GM12878 (cell line): ENCODE results near the gene RPGRIP1L. TPM values are rescaled to one million over a fixed set of nuclear protein-coding genes. Genes with fewer than 3 reads are reported as not detected.

Source experiments
- ATAC-seq: fragments of 200-7000 bp; cut with Tn5 transposase; 3 replicates; pipeline ENCODE4 v1.9.1; 2020; ENCODE audit warnings: mild to moderate bottlenecking, moderate library complexity
- BruUV-seq: library from RNA; stranded (reverse); fragments of 400-500 nt; replicated peaks from 2 replicates; lab custom pipeline; 2021; lab: Mats Ljungman, UMichigan
- CTCF ChIA-PET: fragments of 300-600 bp; sonication (Branson Sonifier 250); formaldehyde crosslinking; extraction: SDS; loops from one replicate; lab custom pipeline; 2021; ENCODE audit warnings: inconsistent platforms; lab: Yijun Ruan, JAX
- POLR2A ChIA-PET: fragments of 350-600 bp; formaldehyde crosslinking; extraction: SDS; loops from one replicate; lab custom pipeline; 2021; ENCODE audit warnings: inconsistent platforms; lab: Charles Lee
- RAD21 ChIA-PET: fragments of 300-600 bp; sonication (Branson Sonifier 250); formaldehyde crosslinking; loops from one replicate; lab custom pipeline; 2023; ENCODE audit warnings: antibody characterized with exemption; ENCODE audit not compliant: unreplicated experiment; lab: Charles Lee
- SMC1A ChIA-PET: fragments of 300-600 bp; sonication (Branson Sonifier 250); formaldehyde crosslinking; loops from one replicate; lab custom pipeline; 2023; ENCODE audit not compliant: unreplicated experiment, uncharacterized antibody; lab: Charles Lee
- DNase-seq: peaks from one replicate; pipeline ENCODE4 v3.0.0-alpha.2; 2011; ENCODE audit warnings: low read depth, low spot score
- FAIRE-seq: peaks from 3 replicates; lab custom pipeline; 2011; peaks lifted over from hg19 to GRCh38; lab: Jason Lieb, UNC
- H2AFZ ChIP-seq: 2 replicates; pipeline ENCODE4 v1.6.0; 2011; ENCODE audit warnings: low read depth, low read length, control low read depth; ENCODE audit not compliant: control insufficient read depth
- H3K27ac ChIP-seq: 2 replicates; pipeline ENCODE4 v1.5.1; 2011; ENCODE audit warnings: control low read depth; ENCODE audit not compliant: control insufficient read depth, insufficient read depth
- H3K27me3 ChIP-seq, 2 experiments: replicated peaks in 1 of 2; 2 replicates each; pipeline versions ENCODE4 v1.6.0 to v1.6.1; 2011; ENCODE audit warnings: low read length in 1 of 2; ENCODE audit not compliant: control insufficient read depth in 2 of 2, insufficient read depth in 2 of 2
- H3K36me3 ChIP-seq, 2 experiments: 2 replicates each; pipeline ENCODE4 v1.5.1; 2011; ENCODE audit warnings: low read length in 1 of 2; ENCODE audit not compliant: control insufficient read depth in 2 of 2, insufficient read depth in 2 of 2
- H3K4me1 ChIP-seq: 2 replicates; pipeline ENCODE4 v1.6.1; 2011; ENCODE audit warnings: mild to moderate bottlenecking, low read length, moderate library complexity, mixed read lengths; ENCODE audit not compliant: control insufficient read depth, insufficient read depth
- H3K4me2 ChIP-seq: 2 replicates; pipeline ENCODE4 v1.6.0; 2011; ENCODE audit warnings: control low read depth; ENCODE audit not compliant: control insufficient read depth, insufficient read depth
- H3K4me3 ChIP-seq: fragments of 200-600 bp; sonication (generic); 2 replicates; pipeline ENCODE4 v1.5.1; 2016
- H3K79me2 ChIP-seq: 2 replicates; pipeline ENCODE4 v1.6.0; 2011; ENCODE audit warnings: low read length; ENCODE audit not compliant: control insufficient read depth, insufficient read depth
- H3K9ac ChIP-seq: 2 replicates; pipeline ENCODE4 v1.8.0; 2011; ENCODE audit warnings: low read length, control low read depth, mixed read lengths; ENCODE audit not compliant: control insufficient read depth, insufficient read depth
- H3K9me3 ChIP-seq: replicated peaks from 3 replicates; pipeline ENCODE4 v1.5.1; 2011; ENCODE audit warnings: mild to moderate bottlenecking, low read length; ENCODE audit not compliant: control insufficient read depth, insufficient read depth
- H4K20me1 ChIP-seq: 2 replicates; pipeline ENCODE4 v1.6.0; 2011; ENCODE audit not compliant: control insufficient read depth, insufficient read depth
- CHD4 ChIP-seq: fragments of 200-600 bp; sonication (generic); IDR thresholded peaks from 2 replicates; pipeline ENCODE4 v1.6.1; 2016; ENCODE audit warnings: mild to moderate bottlenecking
- CREM ChIP-seq: IDR thresholded peaks from 2 replicates; pipeline ENCODE4 v1.6.1; 2014; ENCODE audit warnings: antibody characterized with exemption, low read depth
- JUND ChIP-seq: IDR thresholded peaks from 2 replicates; pipeline ENCODE4 v1.6.1; 2012; ENCODE audit warnings: low read depth, mild to moderate bottlenecking, low read length, improper control_type of control experiment, moderate library complexity
- KDM1A ChIP-seq: fragments of 200-600 bp; sonication (generic); IDR thresholded peaks from 2 replicates; pipeline ENCODE4 v1.6.1; 2016; ENCODE audit warnings: borderline replicate concordance
- KLF5 ChIP-seq: fragments of 450-650 bp; IDR thresholded peaks from 2 replicates; pipeline ENCODE4 v1.6.1; 2014; ENCODE audit warnings: mild to moderate bottlenecking; ENCODE audit not compliant: partially characterized antibody
- MXI1 ChIP-seq: fragments of 150-350 bp; IDR thresholded peaks from 2 replicates; pipeline ENCODE4 v1.6.1; 2011; ENCODE audit warnings: low read depth, mild to moderate bottlenecking, inconsistent platforms, low read length, improper control_type of control experiment
- MYB ChIP-seq: fragments of 150-350 bp; IDR thresholded peaks from 2 replicates; pipeline ENCODE4 v1.6.1; 2014; ENCODE audit warnings: mild to moderate bottlenecking, low read depth, low read length, borderline replicate concordance
- PAX5 ChIP-seq: IDR thresholded peaks from 2 replicates; pipeline ENCODE4 v1.6.1; 2011; ENCODE audit warnings: low read depth, low read length, borderline replicate concordance
- PAX8 ChIP-seq: fragments of 450-650 bp; IDR thresholded peaks from 2 replicates; pipeline ENCODE4 v1.6.1; 2017; ENCODE audit warnings: mild to moderate bottlenecking, moderate library complexity
- POU2F2 ChIP-seq: IDR thresholded peaks from 3 replicates; pipeline ENCODE4 v1.6.1; 2011; ENCODE audit warnings: low read depth, mild to moderate bottlenecking, low read length, borderline replicate concordance
- SMC3 ChIP-seq: IDR thresholded peaks from 2 replicates; pipeline ENCODE4 v1.6.1; 2011; ENCODE audit warnings: low read length, improper control_type of control experiment, borderline replicate concordance
- STAT1 ChIP-seq: fragments of 450-650 bp; conservative IDR thresholded peaks from 2 replicates; pipeline ENCODE4 v1.6.1; 2014; ENCODE audit warnings: antibody characterized with exemption, mild to moderate bottlenecking
- SUZ12 ChIP-seq: fragments of 200-600 bp; sonication (generic); IDR thresholded peaks from one replicate; pipeline ENCODE4 v1.6.1; 2018; ENCODE audit warnings: antibody characterized with exemption, mild to moderate bottlenecking; ENCODE audit not compliant: unreplicated experiment
- ZZZ3 ChIP-seq: IDR thresholded peaks from 2 replicates; pipeline ENCODE4 v1.6.1; 2011; ENCODE audit warnings: low read depth; ENCODE audit not compliant: control insufficient read depth, insufficient read length
- WGBS: methylation state at CpG from one replicate; pipeline ENCODE4 v1.1.6; 2016; ENCODE audit warnings: low lambda C conversion rate; ENCODE audit not compliant: insufficient replicate concordance, insufficient coverage; ENCODE audit errors: missing lambda C conversion rate; 5-methylcytosine and 5-hydroxymethylcytosine counted together
- in situ Hi-C: fragments of 300-500 bp; cut with MboI; formaldehyde crosslinking; loops from 9 replicates; pipeline ENCODE4 v1.14.3; 2018; ENCODE audit warnings: mixed read lengths
- intact Hi-C: fragments of 100-400 bp; cut with micrococcal nuclease; formaldehyde crosslinking; loops from one replicate; pipeline ENCODE4 v1.14.2; 2022; ENCODE audit not compliant: unreplicated experiment
- polyA plus RNA-seq, 11 experiments: library from polyadenylated mRNA; depleted of rRNA in 4 of 11; unstranded in 6 of 11; stranded (reverse) in 5 of 11; fragments of >200 nt; fragmentation: Nextera tagmentation in 4 of 11; fragmentation: Illumina TruSeq in 1 of 11; extraction: Ambion mirVana in 4 of 11; extraction: Trizol in 1 of 11; gene quantifications; 1 replicate in 1 of 11; 2 replicates in 10 of 11; pipeline versions ENCODE4 v1.2.1 to v1.2.3, GENCODE V29; 2011 to 2016; ENCODE audit warnings: inconsistent platforms in 2 of 11, missing spikeins in 2 of 11, low read depth in 1 of 11
- total RNA-seq, 4 experiments: library from RNA; depleted of rRNA in 3 of 4; stranded (reverse); fragments of >200 nt in 3 of 4; fragmentation: Illumina TruSeq in 1 of 4; extraction: Trizol in 1 of 4; gene quantifications; 2 replicates each; pipeline versions ENCODE4 v1.2.1 to v1.2.3, GENCODE V29; 2013 to 2021
- TF ChIP-seq, protein P1 (sequence below): fragments of 450-650 bp; formaldehyde crosslinking; IDR thresholded peaks from 2 replicates; pipeline ENCODE4 v1.4.0; 2022; ENCODE audit warnings: mild to moderate bottlenecking, moderate library complexity
- TF ChIP-seq, protein P2 (sequence below): fragments of 450-650 bp; formaldehyde crosslinking; IDR thresholded peaks from 2 replicates; pipeline ENCODE4 v1.4.0; 2020; ENCODE audit warnings: mild to moderate bottlenecking, moderate library complexity
- TF ChIP-seq, protein P3 (sequence below): fragments of 450-650 bp; IDR thresholded peaks from 2 replicates; pipeline ENCODE4 v1.6.1; 2017; ENCODE audit warnings: antibody characterized with exemption, mild to moderate bottlenecking, moderate library complexity

RPGRIP1L gene
- total and polyA plus RNA-seq, 10 of the 15 experiments (the other 5 are each of a cell fraction or from before 2014, with no cell fraction given): 3.5 to 9.6 (median 4.4) TPM

DNA sequence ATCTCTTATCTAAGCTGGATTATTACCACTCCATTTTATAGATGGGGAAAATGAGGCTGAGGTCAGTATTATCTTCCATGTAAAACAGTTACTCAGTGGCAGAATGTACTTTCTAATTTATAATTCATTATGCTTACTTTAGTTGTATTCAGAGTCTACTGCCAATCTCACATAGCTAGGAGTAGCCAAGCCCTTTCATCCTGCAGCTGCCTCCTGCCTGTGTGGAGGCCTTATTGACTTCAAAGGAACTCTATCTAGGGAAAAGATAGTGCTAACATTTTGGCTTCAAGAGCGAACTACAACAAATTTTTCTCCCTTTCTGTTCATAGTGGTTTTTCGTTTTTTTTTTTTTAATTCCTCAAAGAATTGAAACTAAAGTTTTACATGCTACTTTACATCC is 12.9 kb downstream of the RPGRIP1L start:
- Histone ChIP-seq H3K79me2 (no peaks in the 10 kb centered on the region), H4K20me1 (no peaks in the 10 kb centered on the region), H3K9me3 (no peaks in the 10 kb centered on the region), H3K4me1 (no peaks in the 10 kb centered on the region), H2AFZ (no peak overlapping the region), H3K36me3 (no peaks in the 10 kb centered on the region), H3K9ac (no peak overlapping the region), H3K27me3 (no peaks in the 10 kb centered on the region), H3K4me3 (no peak overlapping the region), H3K27ac (no peak overlapping the region), H3K4me2 (no peak overlapping the region)
- FAIRE-seq: no peak
- DNase-seq: no peak
- CTCF ChIA-PET: no interaction called here
- ATAC-seq: no peak
- RAD21 ChIA-PET: no interaction called here
- in situ Hi-C loops: no loop called here
- POLR2A ChIA-PET: no interaction called here
- WGBS: 67% methylated on average over 2 of the region's 2 CpGs
- intact Hi-C loops: no loop called here
- SMC1A ChIA-PET: interaction anchor here (1.4 kb wide), 1 partner anchor 12 kb away, joined by 3 read pairs; no protein-coding TSS in a partner anchor
- BruUV-seq: no TSS peak
- TF ChIP-seq MXI1 (no peak), PAX8 (no peak), ZZZ3 (no peak), MYB (no peak), KDM1A (no peak), PAX5 (no peak), STAT1 (no peak), KLF5 (no peak), SMC3 (no peak), SUZ12 (no peak), POU2F2 (no peak), JUND (no peak), CHD4 (no peak), CREM (no peak)
- TF ChIP-seq, protein P1, sequence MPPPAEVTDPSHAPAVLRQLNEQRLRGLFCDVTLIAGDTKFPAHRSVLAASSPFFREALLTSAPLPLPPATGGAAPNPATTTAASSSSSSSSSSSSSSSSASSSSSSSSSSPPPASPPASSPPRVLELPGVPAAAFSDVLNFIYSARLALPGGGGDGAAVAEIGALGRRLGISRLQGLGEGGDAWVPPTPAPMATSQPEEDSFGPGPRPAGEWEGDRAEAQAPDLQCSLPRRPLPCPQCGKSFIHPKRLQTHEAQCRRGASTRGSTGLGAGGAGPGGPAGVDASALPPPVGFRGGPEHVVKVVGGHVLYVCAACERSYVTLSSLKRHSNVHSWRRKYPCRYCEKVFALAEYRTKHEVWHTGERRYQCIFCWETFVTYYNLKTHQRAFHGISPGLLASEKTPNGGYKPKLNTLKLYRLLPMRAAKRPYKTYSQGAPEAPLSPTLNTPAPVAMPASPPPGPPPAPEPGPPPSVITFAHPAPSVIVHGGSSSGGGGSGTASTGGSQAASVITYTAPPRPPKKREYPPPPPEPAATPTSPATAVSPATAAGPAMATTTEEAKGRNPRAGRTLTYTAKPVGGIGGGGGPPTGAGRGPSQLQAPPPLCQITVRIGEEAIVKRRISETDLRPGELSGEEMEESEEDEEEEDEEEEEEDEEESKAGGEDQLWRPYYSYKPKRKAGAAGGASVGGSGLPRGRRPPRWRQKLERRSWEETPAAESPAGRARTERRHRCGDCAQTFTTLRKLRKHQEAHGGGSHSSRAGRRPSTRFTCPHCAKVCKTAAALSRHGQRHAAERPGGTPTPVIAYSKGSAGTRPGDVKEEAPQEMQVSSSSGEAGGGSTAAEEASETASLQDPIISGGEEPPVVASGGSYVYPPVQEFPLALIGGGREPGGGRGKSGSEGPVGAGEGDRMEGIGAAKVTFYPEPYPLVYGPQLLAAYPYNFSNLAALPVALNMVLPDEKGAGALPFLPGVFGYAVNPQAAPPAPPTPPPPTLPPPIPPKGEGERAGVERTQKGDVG (CRISPR knock-in tag): no peak
- TF ChIP-seq, protein P2, sequence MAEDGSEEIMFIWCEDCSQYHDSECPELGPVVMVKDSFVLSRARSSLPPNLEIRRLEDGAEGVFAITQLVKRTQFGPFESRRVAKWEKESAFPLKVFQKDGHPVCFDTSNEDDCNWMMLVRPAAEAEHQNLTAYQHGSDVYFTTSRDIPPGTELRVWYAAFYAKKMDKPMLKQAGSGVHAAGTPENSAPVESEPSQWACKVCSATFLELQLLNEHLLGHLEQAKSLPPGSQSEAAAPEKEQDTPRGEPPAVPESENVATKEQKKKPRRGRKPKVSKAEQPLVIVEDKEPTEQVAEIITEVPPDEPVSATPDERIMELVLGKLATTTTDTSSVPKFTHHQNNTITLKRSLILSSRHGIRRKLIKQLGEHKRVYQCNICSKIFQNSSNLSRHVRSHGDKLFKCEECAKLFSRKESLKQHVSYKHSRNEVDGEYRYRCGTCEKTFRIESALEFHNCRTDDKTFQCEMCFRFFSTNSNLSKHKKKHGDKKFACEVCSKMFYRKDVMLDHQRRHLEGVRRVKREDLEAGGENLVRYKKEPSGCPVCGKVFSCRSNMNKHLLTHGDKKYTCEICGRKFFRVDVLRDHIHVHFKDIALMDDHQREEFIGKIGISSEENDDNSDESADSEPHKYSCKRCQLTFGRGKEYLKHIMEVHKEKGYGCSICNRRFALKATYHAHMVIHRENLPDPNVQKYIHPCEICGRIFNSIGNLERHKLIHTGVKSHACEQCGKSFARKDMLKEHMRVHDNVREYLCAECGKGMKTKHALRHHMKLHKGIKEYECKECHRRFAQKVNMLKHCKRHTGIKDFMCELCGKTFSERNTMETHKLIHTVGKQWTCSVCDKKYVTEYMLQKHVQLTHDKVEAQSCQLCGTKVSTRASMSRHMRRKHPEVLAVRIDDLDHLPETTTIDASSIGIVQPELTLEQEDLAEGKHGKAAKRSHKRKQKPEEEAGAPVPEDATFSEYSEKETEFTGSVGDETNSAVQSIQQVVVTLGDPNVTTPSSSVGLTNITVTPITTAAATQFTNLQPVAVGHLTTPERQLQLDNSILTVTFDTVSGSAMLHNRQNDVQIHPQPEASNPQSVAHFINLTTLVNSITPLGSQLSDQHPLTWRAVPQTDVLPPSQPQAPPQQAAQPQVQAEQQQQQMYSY (CRISPR knock-in tag): no peak
- TF ChIP-seq, protein P3, sequence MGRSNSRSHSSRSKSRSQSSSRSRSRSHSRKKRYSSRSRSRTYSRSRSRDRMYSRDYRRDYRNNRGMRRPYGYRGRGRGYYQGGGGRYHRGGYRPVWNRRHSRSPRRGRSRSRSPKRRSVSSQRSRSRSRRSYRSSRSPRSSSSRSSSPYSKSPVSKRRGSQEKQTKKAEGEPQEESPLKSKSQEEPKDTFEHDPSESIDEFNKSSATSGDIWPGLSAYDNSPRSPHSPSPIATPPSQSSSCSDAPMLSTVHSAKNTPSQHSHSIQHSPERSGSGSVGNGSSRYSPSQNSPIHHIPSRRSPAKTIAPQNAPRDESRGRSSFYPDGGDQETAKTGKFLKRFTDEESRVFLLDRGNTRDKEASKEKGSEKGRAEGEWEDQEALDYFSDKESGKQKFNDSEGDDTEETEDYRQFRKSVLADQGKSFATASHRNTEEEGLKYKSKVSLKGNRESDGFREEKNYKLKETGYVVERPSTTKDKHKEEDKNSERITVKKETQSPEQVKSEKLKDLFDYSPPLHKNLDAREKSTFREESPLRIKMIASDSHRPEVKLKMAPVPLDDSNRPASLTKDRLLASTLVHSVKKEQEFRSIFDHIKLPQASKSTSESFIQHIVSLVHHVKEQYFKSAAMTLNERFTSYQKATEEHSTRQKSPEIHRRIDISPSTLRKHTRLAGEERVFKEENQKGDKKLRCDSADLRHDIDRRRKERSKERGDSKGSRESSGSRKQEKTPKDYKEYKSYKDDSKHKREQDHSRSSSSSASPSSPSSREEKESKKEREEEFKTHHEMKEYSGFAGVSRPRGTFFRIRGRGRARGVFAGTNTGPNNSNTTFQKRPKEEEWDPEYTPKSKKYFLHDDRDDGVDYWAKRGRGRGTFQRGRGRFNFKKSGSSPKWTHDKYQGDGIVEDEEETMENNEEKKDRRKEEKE: no peak
